Peyer's patch (tissue), 4 donors: ENCODE measurements around the gene ATG9A. TPM values are rescaled to one million over a fixed set of nuclear protein-coding genes. Genes with fewer than 3 reads are reported as not detected.
A peak's percentile ranks its signal among the peaks of the same experiment; 100 is the strongest.

ENCODE experiments used
- DNase-seq, 3 donors: peaks; one replicate each; pipeline ENCODE4 v3.0.0-alpha.2; 2017 to 2019
- H3K27ac ChIP-seq, 4 donors: fragments of 200-600 bp; sonication (generic); one replicate each; pipeline ENCODE4 v1.5.1; 2016 to 2019
- H3K27me3 ChIP-seq, 2 donors: fragments of 200-600 bp; sonication (generic); one replicate each; pipeline ENCODE4 v1.5.1; 2019
- H3K36me3 ChIP-seq, 3 donors: fragments of 200-600 bp; sonication (generic); one replicate each; pipeline ENCODE4 v1.5.1; 2016 to 2019
- H3K4me1 ChIP-seq, 4 donors: fragments of 200-600 bp; sonication (generic); one replicate each; pipeline ENCODE4 v1.5.1; 2016 to 2019
- H3K4me3 ChIP-seq, 4 donors: fragments of 200-600 bp; sonication (generic); 1 replicate in 3 of 4; 2 replicates in 1 of 4; pipeline ENCODE4 v1.5.1; 2016 to 2019; ENCODE audit warnings: mild to moderate bottlenecking in 1 of 4
- H3K9me3 ChIP-seq, 4 donors: fragments of 200-600 bp; sonication (generic); one replicate each; pipeline ENCODE4 v1.5.1; 2016 to 2019; ENCODE audit warnings: mild to moderate bottlenecking in 1 of 4
- CTCF ChIP-seq, 6 experiments: fragments of 450-650 bp in 4 of 6; fragments of 200-600 bp in 2 of 6; sonication (generic) in 1 of 6; IDR thresholded peaks; one replicate each; pipeline ENCODE4 v1.5.1; 2017 to 2019; ENCODE audit warnings: antibody characterized with exemption in 6 of 6, mild to moderate bottlenecking in 3 of 6, moderate library complexity in 1 of 6
- POLR2A ChIP-seq, 2 donors: fragments of 450-650 bp; IDR thresholded peaks; one replicate each; pipeline ENCODE4 v1.5.1; 2017; ENCODE audit warnings: antibody characterized with exemption in 2 of 2, mild to moderate bottlenecking in 2 of 2, moderate library complexity in 2 of 2
- total RNA-seq, 4 donors: library from RNA; depleted of rRNA; stranded (reverse); fragments of >200 nt; gene quantifications; one replicate each; pipeline ENCODE4 v1.1.0, GENCODE V29; 2016

ATG9A gene
- total RNA-seq, 4 donors from 2014 or later = 23.1 to 107 (median 96.0) TPM

DNA sequence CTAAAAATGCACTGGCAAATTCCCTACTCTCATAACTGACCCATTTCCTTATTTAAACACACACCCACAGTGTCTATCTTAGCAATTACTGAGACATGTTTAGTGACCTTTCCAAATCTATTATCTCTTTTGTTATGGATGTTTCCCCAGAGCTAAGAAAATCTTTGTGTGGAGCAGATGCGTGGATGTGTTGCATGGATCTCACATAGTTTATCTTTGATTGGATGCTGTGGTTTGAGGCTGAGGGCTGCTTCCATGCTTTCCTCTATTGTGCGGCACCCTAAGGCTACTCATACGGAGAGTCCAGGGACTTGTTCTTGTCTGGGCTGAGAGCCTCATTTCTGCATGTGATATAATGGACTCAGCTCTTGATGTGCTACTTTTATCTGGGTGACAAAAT, 4.9 kb upstream of the ATG9A start:
- TF ChIP-seq CTCF (IDR thresholded peaks at IDR 0.05) = no peak
- no peak for TF ChIP-seq POLR2A (IDR thresholded peaks at IDR 0.05)
- no peaks in the 10 kb centered on the region for H3K9me3 ChIP-seq
- no peak for DNase-seq
- no peaks in the 10 kb centered on the region for H3K27me3 ChIP-seq
- peaks cover 0 to 75% (median 0%) of the 10 kb centered on the region in 3 donors for H3K36me3 ChIP-seq
- peaks cover 0 to 11% (median 5%) of the 10 kb centered on the region in 4 donors for H3K4me1 ChIP-seq
- H3K4me3 ChIP-seq = no peak overlapping the region
- no peak overlapping the region for H3K27ac ChIP-seq

GRCh38 chr2:219230059-219230540, 664 bp upstream of the ATG9A start:
- TF ChIP-seq CTCF (IDR thresholded peaks at IDR 0.05) (no peak), POLR2A (IDR thresholded peaks at IDR 0.05) (no peak)
- Histone ChIP-seq H3K27ac (peak overlapping the region; percentile 88 to 97 (median 94)), H3K27me3 (no peaks in the 10 kb centered on the region), H3K36me3 (peaks cover 0 to 50% (median 0%) of the 10 kb centered on the region in 3 donors), H3K9me3 (no peaks in the 10 kb centered on the region), H3K4me1 (peaks cover 0 to 26% (median 18%) of the 10 kb centered on the region in 4 donors), H3K4me3 (peak overlapping the region; percentile 77 to 85 (median 82))
- DNase-seq = peak; percentile 73 to 81 (median 74)

GRCh38 chr2:219228911-219229304, 528 bp downstream of the ATG9A start:
- peaks cover 0 to 50% (median 0%) of the 10 kb centered on the region in 3 donors for H3K36me3 ChIP-seq
- H3K4me1 ChIP-seq = peaks cover 0 to 26% (median 18%) of the 10 kb centered on the region in 4 donors

GRCh38 chr2:219228041-219228910, 1.2 kb downstream of the ATG9A start:
- peaks cover 0 to 50% (median 0%) of the 10 kb centered on the region in 3 donors for H3K36me3 ChIP-seq

More at GRCh38 chr2:219228911-219229304, 528 bp downstream of the ATG9A start:
- Histone ChIP-seq H3K27ac (peak overlapping the region; percentile 88 to 97 (median 94)), H3K27me3 (no peaks in the 10 kb centered on the region), H3K4me3 (peak overlapping the region; percentile 77 to 85 (median 82)), H3K9me3 (no peaks in the 10 kb centered on the region)
- DNase-seq = no peak
- TF ChIP-seq POLR2A (IDR thresholded peaks at IDR 0.05) = no peak
- no peak for TF ChIP-seq CTCF (IDR thresholded peaks at IDR 0.05)

GRCh38 chr2:219225350-219225749, 4.1 kb downstream of the ATG9A start:
- Histone ChIP-seq H3K4me3 (no peak overlapping the region), H3K9me3 (no peaks in the 10 kb centered on the region), H3K27me3 (no peaks in the 10 kb centered on the region), H3K4me1 (peaks cover 0 to 18% (median 13%) of the 10 kb centered on the region in 4 donors), H3K27ac (no peak overlapping the region), H3K36me3 (peaks cover 0 to 63% (median 0%) of the 10 kb centered on the region in 3 donors)
- TF ChIP-seq POLR2A (IDR thresholded peaks at IDR 0.05) = no peak
- TF ChIP-seq CTCF (IDR thresholded peaks at IDR 0.05) = no peak
- DNase-seq = no peak

More at GRCh38 chr2:219228041-219228910, 1.2 kb downstream of the ATG9A start:
- H3K4me3 ChIP-seq = peak overlapping the region; percentile 77 to 85 (median 82)
- TF ChIP-seq POLR2A (IDR thresholded peaks at IDR 0.05) (no peak), CTCF (IDR thresholded peaks at IDR 0.05) (no peak)
- no peaks in the 10 kb centered on the region for H3K9me3 ChIP-seq
- H3K27me3 ChIP-seq = no peaks in the 10 kb centered on the region
- no peak for DNase-seq
- peak overlapping the region; percentile 88 to 97 (median 94) for H3K27ac ChIP-seq
- peaks cover 0 to 26% (median 18%) of the 10 kb centered on the region in 4 donors for H3K4me1 ChIP-seq
